ENCODE measurements around the gene CTCF.

DNA sequence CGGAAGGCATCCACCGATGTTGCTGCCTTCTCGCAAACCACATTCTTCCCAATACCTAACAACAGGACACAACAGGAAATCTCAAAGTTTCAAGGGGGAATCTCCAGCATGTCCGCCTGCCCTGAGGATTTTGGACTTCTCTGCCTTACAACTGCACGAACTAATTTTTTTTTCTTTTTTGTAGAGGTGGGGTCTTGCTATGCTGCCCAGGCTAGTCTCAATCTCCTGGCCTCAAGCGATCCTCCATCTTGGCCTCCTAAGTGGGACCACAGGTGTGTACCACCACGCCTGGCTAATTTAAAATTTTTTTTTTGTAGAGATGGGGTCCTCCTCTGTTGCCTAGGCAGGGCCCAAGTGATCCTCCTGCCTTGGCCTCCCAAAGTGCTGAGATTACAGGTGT, 113.7 kb downstream of the CTCF start:
- TF ChIP-seq, protein P1, sequence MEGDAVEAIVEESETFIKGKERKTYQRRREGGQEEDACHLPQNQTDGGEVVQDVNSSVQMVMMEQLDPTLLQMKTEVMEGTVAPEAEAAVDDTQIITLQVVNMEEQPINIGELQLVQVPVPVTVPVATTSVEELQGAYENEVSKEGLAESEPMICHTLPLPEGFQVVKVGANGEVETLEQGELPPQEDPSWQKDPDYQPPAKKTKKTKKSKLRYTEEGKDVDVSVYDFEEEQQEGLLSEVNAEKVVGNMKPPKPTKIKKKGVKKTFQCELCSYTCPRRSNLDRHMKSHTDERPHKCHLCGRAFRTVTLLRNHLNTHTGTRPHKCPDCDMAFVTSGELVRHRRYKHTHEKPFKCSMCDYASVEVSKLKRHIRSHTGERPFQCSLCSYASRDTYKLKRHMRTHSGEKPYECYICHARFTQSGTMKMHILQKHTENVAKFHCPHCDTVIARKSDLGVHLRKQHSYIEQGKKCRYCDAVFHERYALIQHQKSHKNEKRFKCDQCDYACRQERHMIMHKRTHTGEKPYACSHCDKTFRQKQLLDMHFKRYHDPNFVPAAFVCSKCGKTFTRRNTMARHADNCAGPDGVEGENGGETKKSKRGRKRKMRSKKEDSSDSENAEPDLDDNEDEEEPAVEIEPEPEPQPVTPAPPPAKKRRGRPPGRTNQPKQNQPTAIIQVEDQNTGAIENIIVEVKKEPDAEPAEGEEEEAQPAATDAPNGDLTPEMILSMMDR (conservative IDR thresholded peaks at IDR 0.05; ENCODE audit: low read length), result no peak
- no peak for TF ChIP-seq EZH2phosphoT487 (IDR thresholded peaks at IDR 0.05; ENCODE audit: borderline replicate concordance)
